Peyer's patch (tissue), 4 donors: ENCODE data around the gene RNF214. TPM values are rescaled to one million over a fixed set of nuclear protein-coding genes. Genes with fewer than 3 reads are reported as not detected.

Source experiments
- DNase-seq, 3 donors: peaks; one replicate each; pipeline ENCODE4 v3.0.0-alpha.2; 2017 to 2019
- H3K27ac ChIP-seq, 4 donors: fragments of 200-600 bp; sonication (generic); one replicate each; pipeline ENCODE4 v1.5.1; 2016 to 2019
- H3K27me3 ChIP-seq, 2 donors: fragments of 200-600 bp; sonication (generic); one replicate each; pipeline ENCODE4 v1.5.1; 2019
- H3K36me3 ChIP-seq, 3 donors: fragments of 200-600 bp; sonication (generic); one replicate each; pipeline ENCODE4 v1.5.1; 2016 to 2019
- H3K4me1 ChIP-seq, 4 donors: fragments of 200-600 bp; sonication (generic); one replicate each; pipeline ENCODE4 v1.5.1; 2016 to 2019
- H3K4me3 ChIP-seq, 4 donors: fragments of 200-600 bp; sonication (generic); 1 replicate in 3 of 4; 2 replicates in 1 of 4; pipeline ENCODE4 v1.5.1; 2016 to 2019; ENCODE audit warnings: mild to moderate bottlenecking in 1 of 4
- H3K9me3 ChIP-seq, 4 donors: fragments of 200-600 bp; sonication (generic); one replicate each; pipeline ENCODE4 v1.5.1; 2016 to 2019; ENCODE audit warnings: mild to moderate bottlenecking in 1 of 4
- POLR2A ChIP-seq, 2 donors: fragments of 450-650 bp; IDR thresholded peaks; one replicate each; pipeline ENCODE4 v1.5.1; 2017; ENCODE audit warnings: antibody characterized with exemption in 2 of 2, mild to moderate bottlenecking in 2 of 2, moderate library complexity in 2 of 2
- total RNA-seq, 4 donors: library from RNA; depleted of rRNA; stranded (reverse); fragments of >200 nt; gene quantifications; one replicate each; pipeline ENCODE4 v1.1.0, GENCODE V29; 2016
- TF ChIP-seq, protein P1 (sequence below), 6 experiments: fragments of 450-650 bp in 4 of 6; fragments of 200-600 bp in 2 of 6; sonication (generic) in 1 of 6; IDR thresholded peaks; one replicate each; pipeline ENCODE4 v1.5.1; 2017 to 2019; ENCODE audit warnings: antibody characterized with exemption in 6 of 6, mild to moderate bottlenecking in 3 of 6, moderate library complexity in 1 of 6

RNF214 gene
- total RNA-seq, 4 donors from 2014 or later: 10.2 to 32.2 (median 13.4) TPM

- peak within 1 kb of the TSS; percentile 62 to 89 (median 76) for H3K27ac ChIP-seq
- H3K27me3 ChIP-seq: no peaks in the 10 kb centered on the region
- DNase-seq: peak in 2 of 3 donors; percentile 63 to 70
- peaks cover 0 to 22% (median 0%) of the 10 kb centered on the region in 4 donors for H3K4me1 ChIP-seq
- peak within 1 kb of the TSS; percentile 18 to 44 (median 31) for H3K4me3 ChIP-seq
- TF ChIP-seq, protein P1, sequence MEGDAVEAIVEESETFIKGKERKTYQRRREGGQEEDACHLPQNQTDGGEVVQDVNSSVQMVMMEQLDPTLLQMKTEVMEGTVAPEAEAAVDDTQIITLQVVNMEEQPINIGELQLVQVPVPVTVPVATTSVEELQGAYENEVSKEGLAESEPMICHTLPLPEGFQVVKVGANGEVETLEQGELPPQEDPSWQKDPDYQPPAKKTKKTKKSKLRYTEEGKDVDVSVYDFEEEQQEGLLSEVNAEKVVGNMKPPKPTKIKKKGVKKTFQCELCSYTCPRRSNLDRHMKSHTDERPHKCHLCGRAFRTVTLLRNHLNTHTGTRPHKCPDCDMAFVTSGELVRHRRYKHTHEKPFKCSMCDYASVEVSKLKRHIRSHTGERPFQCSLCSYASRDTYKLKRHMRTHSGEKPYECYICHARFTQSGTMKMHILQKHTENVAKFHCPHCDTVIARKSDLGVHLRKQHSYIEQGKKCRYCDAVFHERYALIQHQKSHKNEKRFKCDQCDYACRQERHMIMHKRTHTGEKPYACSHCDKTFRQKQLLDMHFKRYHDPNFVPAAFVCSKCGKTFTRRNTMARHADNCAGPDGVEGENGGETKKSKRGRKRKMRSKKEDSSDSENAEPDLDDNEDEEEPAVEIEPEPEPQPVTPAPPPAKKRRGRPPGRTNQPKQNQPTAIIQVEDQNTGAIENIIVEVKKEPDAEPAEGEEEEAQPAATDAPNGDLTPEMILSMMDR (IDR thresholded peaks at IDR 0.05): no peak
- TF ChIP-seq POLR2A (IDR thresholded peaks at IDR 0.05): no peak
- H3K9me3 ChIP-seq: no peaks in the 10 kb centered on the region
- H3K36me3 ChIP-seq: peaks cover 0 to 42% (median 0%) of the 10 kb centered on the region in 3 donors
These were observed 33.2 kb upstream of the RNF214 start, which contains the start of gene TAGLN for GRCh38 chr11:117199053-117199915. TAGLN (plus strand) TSS chr11:117199370; CDS start chr11:117203014, 3,644 bp downstream.

DNA sequence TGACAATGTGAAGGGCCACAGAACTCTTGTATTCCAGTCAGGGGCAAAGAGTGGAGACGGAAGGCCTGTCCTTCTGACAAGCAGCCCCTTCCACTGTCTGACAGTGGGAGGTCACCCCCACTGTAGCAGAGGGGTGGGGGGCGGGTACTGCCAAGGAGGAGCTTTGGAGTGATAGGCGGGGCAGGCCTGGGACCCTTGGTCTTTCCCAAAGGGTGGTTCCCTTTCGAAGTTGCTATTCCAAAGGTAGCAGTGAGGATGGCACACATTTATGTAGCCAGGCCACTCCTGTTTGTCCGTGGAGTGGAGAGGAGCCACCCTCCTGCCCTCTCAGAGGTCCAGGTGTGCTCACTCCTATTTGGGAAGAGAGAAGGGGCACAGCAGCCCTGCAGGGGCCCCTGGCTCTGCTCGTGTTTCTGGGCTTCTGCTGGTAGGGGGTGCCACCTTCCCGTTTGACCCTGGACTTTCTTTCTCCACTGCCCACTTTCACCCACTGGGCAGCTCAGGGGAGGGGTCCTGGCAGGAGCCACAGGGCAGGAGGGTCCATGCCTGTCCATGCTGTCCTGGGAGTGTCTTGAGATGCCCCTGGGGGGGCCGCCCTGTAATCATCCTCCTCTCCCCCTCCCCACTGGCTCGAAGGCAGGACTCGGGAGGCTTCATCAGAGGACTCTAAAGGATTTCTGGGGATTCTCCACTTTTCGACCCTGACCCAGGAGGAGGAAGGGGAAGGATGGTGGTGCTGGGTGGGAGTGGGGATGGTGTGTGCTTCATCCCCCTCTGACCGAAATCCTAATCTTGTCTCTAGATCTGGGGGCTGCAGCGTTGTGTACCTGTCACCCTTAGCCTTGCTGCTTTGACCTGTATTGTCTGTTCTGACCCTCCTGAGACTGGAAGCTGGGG, 32.3 kb upstream of the RNF214 start:
- TF ChIP-seq, protein P1 (IDR thresholded peaks at IDR 0.05): no peak
- TF ChIP-seq POLR2A (IDR thresholded peaks at IDR 0.05): no peak
- Histone ChIP-seq H3K27ac (peak overlapping the region; percentile 62 to 89 (median 76)), H3K4me1 (peaks cover 0 to 18% (median 0%) of the 10 kb centered on the region in 4 donors), H3K9me3 (no peaks in the 10 kb centered on the region), H3K27me3 (no peaks in the 10 kb centered on the region), H3K4me3 (peak overlapping the region; percentile 18 to 44 (median 31)), H3K36me3 (peaks cover 0 to 50% (median 0%) of the 10 kb centered on the region in 3 donors)
- DNase-seq: no peak

DNA sequence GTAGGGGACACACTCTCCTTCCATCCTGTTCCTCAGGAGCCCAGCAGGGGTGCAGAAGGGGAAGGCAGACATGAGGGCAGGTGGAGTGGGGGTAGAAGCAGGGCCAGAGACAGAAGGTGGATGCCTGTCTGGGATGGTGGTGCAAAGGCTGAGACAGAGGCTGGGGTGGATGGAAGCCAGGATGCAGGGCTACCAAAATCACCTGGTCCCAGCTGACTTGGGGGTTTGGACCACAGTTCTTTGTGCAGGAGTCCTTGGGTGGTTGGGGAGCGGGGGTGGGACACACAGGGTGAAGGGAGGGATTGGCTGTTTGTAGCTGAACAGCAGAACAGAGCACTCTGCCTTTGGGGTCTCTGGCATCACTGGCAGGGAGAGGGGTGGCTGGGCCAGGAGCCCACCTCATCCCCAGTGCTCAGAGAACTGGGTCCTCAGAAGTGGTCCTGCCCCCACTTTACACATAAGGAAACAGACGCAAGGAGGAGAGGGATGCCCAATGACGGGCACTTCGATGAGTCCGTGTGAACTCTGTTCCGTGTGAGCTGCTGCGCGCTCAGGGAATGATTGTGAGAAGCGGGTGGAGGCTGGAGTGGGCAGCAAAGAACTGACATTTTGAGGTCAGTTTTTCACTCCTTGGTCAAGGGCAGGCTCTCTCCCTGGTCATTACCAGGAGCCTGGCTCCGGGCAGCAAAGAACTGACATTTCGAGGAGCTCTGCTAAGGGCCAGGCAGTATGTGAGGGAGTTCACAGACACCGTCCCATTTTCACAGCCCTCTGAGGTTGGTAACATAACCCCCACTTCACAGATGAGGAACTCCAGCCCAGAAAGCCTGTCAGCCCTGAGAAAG, 31.4 kb upstream of the RNF214 start:
- Histone ChIP-seq H3K36me3 (peaks cover 0 to 49% (median 0%) of the 10 kb centered on the region in 3 donors), H3K4me1 (peaks cover 0 to 18% (median 0%) of the 10 kb centered on the region in 4 donors), H3K27me3 (no peaks in the 10 kb centered on the region), H3K4me3 (peak overlapping the region; percentile 18 to 44 (median 29)), H3K9me3 (no peaks in the 10 kb centered on the region), H3K27ac (peak overlapping the region; percentile 62 to 89 (median 76))
- DNase-seq: no peak
- no peak for TF ChIP-seq POLR2A (IDR thresholded peaks at IDR 0.05)
- TF ChIP-seq, protein P1 (IDR thresholded peaks at IDR 0.05): no peak

DNA sequence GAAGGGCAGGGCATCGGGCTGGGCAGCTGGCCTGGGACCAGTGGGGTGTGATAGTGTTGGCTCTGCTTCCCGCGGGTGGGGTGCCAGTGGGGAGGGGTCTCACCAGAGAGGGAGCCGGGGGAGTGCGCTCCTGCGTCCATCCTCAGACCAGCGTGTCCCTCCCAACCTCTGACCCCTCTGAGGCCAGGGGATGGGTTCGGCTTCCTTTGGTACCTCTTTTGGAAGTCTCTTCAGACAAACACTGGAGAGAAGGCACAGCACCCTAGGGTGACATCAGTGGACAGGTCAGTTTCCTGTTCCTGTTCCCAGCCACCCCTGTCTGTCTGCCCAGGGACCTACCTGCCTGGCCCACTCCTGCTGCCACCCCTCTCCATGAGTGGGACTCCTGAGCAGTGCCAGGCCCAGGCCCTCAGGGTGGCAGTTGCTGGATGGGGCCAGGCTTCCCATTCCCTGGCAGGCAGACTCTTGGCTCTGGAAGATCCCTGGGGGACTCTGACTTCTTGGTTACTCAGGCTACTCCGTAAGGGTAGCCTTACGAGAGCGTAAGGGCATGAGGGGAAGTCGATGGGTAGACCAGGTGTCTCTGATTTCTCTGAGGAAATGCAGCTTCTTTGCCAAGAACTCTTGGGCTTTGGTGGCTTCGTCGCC, 30.7 kb upstream of the RNF214 start:
- H3K4me3 ChIP-seq: peak overlapping the region in 3 of 4 donors; percentile 7 to 44 (median 35)
- peaks cover 0 to 42% (median 0%) of the 10 kb centered on the region in 3 donors for H3K36me3 ChIP-seq
- TF ChIP-seq POLR2A (IDR thresholded peaks at IDR 0.05): no peak
- TF ChIP-seq, protein P1 (IDR thresholded peaks at IDR 0.05): no peak
- peaks cover 0 to 18% (median 0%) of the 10 kb centered on the region in 4 donors for H3K4me1 ChIP-seq
- H3K27ac ChIP-seq: peak overlapping the region; percentile 62 to 89 (median 76)
- H3K9me3 ChIP-seq: no peaks in the 10 kb centered on the region
- no peak for DNase-seq
- H3K27me3 ChIP-seq: no peaks in the 10 kb centered on the region
